NCI-H526 (cell line): ENCODE measurements around the gene TECR.
"Not testable (repeated sequence)": the region's sequence is repeated elsewhere in the genome, so short reads cannot be mapped to it uniquely, and the experiment has no call there.

Experiments
- DNase-seq, 2 experiments: peaks; one replicate each; lab custom pipeline; 2025; lab: John Stamatoyannopoulos, UW

Gene TECR

GRCh38 chr19:14536926-14537692 lies 7.7 kb downstream of the TECR start:
- peak in 1 of 2 experiments; percentile 49 for DNase-seq

- DNase-seq: no peak
Measured at GRCh38 chr19:14540741-14541525, 11.5 kb downstream of the TECR start.

GRCh38 chr19:14541979-14542378 lies 12.6 kb downstream of the TECR start:
- DNase-seq: not testable (repeated sequence)

DNA sequence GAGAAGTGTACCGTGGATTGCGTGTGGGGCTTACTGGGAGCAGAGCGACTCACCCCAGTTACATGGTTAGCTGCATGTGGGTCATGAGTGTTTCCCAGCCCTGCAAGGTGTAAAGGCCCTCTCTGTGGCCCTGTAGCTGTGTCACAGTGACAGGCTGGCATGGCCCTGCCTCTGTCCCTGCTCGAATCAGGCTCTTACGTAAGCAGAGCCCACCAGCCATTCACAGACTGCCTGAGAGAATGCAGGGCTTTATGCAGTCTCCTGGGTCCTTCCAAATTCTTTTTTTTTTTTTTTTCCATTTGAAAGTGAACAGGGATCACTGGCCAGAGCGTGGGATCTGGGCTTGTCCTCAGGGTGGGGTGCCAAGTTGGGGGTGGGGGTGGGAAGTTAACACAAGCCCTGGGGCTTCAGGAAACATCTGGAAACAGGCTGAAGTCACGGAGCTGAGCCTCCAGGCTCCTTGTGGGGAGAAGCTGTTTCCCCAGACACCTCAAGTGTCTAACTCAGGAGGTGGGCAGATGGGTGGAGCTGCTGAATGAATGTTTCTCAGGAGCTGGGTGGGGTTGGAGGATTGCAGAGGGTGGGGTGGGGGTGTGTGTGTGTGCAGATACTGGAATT lies 13.4 kb downstream of the TECR start:
- DNase-seq: no peak

DNA sequence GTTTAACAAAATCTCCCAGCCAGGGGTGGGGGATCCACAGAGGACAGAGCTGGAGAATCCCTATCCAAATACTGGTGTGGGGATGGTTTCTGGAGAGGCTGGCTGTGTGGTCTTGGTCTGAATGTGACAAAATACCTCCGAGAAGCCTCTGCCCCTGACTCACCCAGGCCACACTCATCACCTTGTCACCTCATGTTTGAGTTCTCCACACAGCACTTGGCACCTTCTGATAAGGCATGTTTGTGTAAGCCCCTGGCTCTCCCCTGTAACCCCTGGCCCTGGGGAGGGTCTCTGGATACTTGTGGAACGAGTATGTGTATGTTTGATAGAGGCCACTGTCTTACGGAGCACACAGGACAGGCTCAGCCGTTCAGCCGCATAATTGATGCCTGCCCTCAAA lies 14.7 kb downstream of the TECR start:
- no peak for DNase-seq

DNA sequence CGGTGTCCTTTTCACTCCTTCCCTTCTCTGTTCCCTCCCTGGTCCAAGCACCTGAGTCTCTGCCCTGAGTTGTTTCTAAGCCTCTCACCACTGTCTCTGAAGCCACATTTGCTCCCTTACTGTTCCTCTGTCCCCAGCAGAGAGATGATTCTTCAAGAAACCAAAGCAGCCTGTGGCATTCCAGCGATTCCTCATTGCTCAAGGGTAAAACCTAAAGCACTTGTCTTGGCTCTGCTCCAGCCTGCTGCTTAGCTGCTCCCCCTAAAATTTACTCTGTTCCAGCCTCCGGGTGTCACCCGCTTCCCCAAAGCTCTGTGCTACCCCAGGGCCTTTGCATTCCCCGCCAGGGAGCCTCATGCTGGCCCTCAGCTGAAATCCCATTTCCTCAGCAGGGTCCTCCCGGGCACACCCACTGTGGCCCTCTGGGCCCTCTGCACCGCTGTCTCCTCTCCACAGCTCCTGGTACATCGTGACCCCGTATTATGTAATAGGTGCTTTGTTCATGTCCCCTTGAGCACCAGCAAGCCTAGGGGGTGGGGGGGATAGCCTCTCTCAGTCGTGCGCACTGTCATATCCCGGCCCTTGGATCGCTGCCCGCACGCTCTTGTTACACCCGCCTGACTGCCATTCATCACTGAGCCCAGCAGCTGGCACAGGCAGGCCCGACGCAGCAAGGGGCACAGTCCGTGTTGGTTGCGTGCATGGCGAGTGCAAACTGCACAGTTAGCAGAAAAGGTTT lies 15.8 kb downstream of the TECR start:
- DNase-seq: no peak

GRCh38 chr19:14545716-14546082 lies 16.3 kb downstream of the TECR start:
- DNase-seq: no peak

- DNase-seq: no peak
Measured at GRCh38 chr19:14550201-14550754, 20.9 kb downstream of the TECR start.

- not testable (repeated sequence) for DNase-seq
Measured at GRCh38 chr19:14551134-14552005, 22.0 kb downstream of the TECR start.

DNA sequence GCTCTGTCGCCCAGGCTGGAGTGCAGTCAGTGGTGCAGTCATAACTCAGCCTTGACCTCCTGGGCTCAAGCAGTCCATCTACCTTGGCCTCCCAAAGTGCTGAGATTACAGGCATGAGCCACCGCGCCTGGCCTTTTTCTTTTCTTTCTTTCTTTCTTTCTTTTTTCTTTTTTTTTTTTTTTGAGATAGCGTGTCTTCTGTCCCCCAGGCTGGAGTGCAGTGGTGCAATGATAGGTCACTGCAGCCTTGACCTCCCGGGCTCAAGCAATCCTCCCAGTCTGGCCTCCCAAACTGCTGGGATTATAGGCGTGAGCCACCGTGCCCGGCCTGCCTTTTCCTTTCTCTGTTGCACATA lies 22.6 kb downstream of the TECR start:
- not testable (repeated sequence) for DNase-seq

DNA sequence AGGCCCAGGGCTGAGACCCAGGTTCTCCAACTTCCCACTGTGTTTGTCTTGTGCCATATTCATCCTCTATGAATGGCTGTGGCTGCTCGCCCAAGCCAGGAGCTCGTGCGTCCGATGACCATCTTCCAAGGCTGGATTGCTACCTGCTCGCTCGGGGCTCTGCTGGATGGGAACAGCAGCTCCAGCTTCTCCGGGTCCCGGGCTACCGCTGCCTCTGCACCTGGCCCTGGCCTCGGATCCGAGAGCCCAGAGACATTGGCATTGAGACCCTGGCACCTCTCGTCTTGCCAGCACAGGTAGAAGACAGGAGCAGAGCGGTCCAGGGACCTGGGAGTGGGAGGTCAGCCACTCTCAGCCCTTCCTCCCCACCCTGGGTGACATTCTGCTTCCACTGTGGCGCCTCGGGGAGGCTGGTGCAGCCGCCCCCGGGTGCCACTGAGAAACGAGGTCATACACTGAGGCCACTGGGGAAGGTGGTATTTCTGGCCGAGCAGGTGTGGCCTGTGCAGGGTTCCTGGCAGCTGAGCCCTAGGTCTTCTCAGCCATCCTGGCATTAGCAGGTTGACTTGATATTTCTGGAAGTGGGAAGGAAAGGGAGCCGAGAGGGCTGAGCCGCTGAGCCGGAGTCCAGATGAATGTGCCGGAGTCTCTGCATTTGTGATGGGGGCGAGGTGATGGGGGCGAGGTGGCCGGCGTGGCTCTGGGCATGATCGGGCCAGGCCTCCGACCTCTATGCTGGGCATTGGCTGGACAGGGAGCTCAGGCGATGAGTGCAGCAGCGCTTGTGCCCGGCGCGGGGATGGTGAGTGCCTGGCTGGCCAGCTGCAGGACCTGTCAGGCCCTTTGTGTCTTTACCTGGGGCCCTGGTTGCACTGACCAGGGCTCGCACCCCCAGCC lies 23.9 kb downstream of the TECR start:
- no peak for DNase-seq

DNA sequence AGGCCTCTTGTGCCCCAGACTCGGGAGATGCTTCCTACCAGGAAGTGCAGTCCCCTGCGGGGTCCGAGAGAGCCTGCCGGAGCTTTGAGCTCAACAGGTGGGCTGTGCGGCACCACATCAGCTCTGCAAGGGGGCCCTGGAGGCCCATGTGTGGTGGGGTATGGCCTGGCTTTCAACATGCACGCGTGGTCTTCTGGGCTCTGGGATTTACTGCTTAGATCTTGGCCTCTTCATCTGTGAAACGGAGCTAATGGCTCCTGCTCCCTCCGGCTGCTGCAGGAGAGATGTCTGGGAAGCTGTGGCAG lies 24.5 kb downstream of the TECR start:
- DNase-seq: no peak

DNA sequence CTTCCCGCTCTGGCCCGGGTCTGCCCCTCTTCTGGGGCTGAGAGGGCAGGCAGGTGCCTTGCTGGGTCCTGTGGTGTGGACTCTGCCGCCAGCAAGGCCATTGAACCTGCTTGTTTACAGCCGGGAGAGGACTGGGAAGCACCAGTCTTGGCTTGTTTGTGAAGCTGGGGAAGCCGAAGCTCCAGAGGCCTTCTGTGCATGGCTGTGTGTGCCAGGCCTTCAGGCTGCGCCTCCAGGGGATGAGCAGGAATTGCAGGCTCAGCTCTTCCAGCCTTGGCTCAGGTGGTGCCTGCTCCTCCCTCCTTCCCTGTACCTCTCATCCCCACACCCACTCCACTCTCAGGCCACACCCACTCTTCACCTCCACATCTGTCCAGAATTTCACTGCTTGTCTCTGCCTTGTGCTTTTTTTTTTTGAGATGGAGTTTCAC lies 25.0 kb downstream of the TECR start:
- no peak for DNase-seq

DNA sequence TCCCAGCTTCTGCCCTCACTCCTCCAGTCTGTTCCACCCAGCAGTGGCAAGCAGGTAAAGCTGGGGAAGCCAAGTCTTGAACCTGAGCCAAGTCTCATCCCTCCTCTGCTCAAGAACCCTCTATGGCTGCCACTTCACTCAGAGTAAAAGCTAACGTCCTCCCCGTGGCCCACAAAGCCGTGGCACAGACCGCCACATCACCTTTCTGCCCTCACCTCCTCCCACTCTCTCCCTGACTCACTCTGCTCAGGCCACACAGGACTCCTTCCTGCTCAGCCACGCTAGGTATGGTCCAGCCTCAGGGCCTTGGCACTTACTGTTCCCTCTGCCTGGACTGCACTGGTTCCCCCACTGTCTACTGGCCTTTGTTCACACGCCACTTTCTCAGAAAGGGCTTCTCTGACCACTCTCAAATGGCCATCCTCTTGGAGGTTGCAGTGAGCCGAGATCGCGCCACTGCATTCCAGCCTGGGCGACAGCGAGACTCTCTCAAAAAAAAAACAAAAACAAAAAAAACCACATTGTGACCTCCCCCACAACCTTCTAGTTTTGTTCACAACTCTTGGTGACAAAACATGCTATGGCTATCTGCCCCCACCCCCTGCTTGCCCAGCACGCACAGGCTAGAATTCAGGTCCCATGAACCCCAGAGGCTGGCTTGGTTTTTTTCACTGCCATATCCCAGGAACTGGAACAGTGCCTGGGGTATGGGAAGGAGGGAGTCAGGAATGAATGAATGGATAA lies 26.7 kb downstream of the TECR start:
- DNase-seq: no peak

DNA sequence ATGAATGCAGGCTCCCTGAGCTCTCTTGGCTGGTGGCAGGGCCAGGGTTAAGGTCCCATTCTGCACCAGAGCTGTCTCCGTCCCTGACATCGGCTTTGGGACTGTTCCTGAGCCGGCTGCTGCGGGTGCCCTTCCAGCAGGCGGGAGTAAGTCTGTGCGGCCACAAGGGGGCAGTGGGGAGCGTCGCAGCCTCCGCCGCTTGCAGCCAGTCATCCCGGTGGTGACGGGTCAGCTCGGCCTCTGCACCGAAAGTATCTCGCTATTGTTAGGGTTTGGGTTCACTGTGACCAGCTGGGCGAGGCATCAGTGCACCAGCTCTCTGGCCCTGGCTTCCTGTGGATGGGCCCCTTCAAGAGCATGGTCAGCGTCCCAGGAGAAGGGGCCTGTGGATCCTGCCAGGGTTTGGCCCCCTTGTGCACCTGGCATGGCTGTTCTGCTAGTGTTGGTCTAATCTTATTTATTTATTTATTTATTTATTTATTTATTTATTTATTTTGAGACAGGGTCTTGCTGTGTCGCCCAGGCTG lies 27.3 kb downstream of the TECR start:
- peak; percentile 27 to 74 for DNase-seq

DNA sequence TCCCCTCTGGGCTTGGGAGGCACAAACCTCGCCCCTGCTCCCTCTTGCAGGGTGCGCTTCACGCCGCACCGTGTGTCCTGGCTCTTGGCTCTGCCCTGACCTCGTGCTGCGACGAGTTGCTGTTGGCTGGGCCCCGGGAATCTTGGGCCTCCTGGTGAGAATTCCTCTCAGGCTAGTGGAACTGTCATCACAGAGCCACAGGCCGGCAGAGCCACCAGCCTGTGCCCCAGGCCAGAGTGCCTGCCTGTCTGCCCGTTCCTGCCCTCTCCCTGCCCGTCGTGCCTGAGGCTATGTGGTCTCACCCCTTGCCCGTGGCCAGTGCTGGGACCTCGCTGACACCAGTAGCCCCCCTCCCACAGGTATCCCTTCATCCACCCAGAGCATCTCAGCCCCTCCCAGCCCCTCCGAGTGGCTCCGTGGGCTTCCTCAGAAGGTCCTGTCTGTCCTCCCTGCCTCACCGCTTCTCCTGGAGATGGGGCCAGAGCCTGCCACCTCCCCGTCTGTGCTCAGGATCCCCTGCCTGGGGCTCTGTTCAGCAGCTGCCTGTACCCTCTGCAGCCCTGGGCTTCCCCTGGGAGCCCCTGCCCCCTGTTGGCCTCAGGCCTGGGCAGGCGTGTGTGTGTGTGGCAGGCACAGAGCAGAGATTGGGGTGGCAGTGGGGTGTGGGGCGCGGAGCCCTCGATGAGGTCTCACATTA lies 29.1 kb downstream of the TECR start:
- DNase-seq: peak in 1 of 2 experiments; percentile 32

DNA sequence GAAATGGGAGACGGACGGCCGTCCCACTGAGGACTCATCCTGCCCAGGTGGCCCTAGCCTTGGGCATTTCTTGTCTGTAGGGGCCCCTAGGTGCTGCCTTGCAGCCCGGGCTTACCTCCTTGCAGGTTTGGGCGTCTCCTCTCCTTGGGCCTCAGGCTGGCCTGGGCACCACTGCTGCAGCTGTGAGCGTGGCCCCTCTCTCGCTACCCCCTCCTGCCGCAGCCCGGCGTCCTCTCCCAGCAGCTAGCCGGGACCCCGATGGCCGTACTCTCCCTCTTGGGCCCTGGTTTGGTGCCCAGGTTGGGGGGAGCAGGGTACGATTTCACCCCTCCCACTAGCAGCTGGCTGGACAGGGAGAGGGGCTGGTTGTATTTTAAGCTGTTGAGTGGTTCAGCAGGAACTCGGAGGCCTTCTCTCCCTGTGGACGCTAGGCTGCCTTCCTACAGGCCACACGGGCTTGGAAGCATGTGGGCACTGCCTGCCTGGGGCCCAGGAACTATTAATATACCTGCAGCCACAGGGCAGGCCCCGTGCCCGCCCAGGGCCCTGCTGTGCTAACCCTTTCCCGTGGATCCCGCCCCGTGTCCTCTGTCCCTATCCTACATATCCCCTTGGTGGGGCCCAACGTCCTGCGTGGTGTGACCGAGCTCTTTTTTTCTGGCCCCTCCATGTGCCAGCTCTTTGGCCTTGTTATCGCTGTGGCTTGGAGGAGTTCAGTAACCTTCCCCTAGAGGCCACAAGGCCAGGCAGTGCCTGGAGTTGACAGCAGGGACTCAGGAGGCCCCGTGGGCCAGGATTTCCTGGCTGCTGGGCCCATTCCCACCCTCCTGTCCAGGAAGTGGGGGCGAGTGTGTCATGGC lies 30.8 kb downstream of the TECR start:
- DNase-seq: no peak

DNA sequence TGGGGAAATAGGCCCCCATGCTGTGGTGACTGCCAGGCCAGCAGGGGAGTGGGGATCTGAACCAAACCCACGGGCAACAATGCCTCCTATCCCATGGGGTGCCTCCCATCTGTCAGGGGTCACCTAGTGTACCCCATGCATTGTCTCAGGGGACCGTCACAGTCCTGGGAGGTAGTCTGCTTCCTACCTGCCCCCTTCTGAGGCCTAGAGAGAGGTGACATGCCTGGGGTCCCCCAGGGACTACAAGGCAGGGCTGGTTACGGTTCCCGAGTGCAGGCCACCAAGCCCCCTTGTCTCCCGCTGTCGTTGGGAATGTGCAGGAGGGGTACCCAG lies 31.3 kb downstream of the TECR start:
- DNase-seq: no peak
